ENCODE results near the gene ZNF664.

The ZNF664 gene

DNA sequence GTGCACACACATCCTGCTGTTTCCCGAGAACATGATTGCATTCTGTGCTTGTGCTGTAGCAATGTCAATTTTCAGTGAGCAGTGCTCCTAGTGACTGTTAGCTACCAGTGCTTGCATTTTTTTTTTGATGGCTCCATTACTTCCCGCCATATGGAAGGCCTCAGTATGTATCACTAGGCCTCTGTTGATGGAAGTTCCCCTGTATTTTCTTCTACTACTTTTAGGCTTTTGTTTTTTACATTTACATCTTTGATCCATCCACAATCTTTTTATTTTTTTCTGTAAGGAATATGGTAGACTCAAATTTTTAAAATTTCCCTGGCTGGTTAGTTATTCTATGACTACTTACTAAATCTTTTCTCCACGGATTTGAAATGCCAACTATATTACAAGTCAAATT, 49.1 kb downstream of the ZNF664 start:
- TF ChIP-seq, protein P1, sequence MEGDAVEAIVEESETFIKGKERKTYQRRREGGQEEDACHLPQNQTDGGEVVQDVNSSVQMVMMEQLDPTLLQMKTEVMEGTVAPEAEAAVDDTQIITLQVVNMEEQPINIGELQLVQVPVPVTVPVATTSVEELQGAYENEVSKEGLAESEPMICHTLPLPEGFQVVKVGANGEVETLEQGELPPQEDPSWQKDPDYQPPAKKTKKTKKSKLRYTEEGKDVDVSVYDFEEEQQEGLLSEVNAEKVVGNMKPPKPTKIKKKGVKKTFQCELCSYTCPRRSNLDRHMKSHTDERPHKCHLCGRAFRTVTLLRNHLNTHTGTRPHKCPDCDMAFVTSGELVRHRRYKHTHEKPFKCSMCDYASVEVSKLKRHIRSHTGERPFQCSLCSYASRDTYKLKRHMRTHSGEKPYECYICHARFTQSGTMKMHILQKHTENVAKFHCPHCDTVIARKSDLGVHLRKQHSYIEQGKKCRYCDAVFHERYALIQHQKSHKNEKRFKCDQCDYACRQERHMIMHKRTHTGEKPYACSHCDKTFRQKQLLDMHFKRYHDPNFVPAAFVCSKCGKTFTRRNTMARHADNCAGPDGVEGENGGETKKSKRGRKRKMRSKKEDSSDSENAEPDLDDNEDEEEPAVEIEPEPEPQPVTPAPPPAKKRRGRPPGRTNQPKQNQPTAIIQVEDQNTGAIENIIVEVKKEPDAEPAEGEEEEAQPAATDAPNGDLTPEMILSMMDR (IDR thresholded peaks at IDR 0.05; ENCODE audit: low read depth, low read length): no peak
- no peak for DNase-seq (ENCODE audit: extremely low read depth, low read depth)

DNA sequence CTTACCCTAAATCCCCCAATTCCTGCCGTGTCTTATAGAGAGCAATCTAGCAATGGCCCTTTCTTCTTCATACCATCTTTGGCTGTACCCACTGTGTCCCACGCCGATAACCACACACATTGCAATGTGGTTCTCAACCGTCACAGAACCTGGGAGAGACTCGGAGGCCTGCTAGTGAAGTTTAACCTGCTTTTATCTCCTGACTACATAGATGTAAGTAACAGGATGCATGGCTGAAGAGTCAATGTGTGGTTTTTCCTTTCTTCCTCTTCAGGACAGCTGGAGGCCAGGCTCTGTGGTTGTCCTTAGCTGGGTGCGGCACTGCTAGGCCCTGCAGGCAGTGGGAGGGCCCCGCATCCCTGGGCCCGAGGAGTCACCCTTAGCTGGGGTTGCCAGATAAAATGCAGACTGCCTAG, 51.3 kb downstream of the ZNF664 start:
- no peak for DNase-seq (ENCODE audit: extremely low read depth, low read depth)
- TF ChIP-seq, protein P1 (IDR thresholded peaks at IDR 0.05; ENCODE audit: low read depth, low read length): no peak

DNA sequence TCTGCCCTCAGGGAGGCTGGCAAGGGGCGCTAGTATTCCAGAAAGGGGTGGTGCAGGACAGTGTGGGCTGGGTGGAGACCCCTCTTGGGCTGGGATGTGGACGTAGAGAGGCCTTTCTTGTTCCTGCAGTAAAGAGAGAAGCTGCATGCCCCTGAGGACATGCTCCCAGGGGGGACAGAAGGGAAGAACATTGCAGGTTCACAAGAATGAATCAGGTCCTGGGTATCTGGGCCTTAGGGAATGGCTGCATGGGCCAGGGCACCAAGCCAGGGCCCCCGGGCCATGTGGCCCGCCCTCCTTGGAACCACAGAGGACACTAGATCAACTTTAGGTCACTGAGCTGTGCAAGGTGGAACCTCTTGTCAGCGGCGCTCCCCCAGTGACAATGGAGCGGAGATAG, 51.8 kb downstream of the ZNF664 start:
- TF ChIP-seq, protein P1 (IDR thresholded peaks at IDR 0.05; ENCODE audit: low read depth, low read length): no peak
- DNase-seq (ENCODE audit: extremely low read depth, low read depth): no peak

DNA sequence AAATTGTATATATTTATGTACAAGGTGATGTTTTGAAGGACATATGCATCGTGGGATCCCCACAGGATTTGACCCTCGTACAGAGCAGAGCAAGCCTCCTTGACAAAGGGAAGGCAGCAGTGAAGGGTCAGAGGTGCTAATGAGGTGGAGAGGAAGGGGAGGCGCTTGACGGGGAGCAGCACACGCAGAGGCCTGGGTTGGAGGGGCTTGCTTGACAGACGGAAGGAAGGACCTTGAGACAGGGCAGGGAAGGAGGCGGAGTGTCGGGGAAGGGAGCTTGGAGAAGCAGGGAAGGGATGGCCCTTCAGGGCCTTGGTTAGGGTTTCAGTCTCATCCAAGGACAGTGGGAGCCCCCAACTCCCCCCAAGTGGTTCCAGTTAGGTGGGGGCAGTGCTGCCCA, 52.6 kb downstream of the ZNF664 start:
- no peak for DNase-seq (ENCODE audit: extremely low read depth, low read depth)
- TF ChIP-seq, protein P1 (IDR thresholded peaks at IDR 0.05; ENCODE audit: low read depth, low read length): no peak

DNA sequence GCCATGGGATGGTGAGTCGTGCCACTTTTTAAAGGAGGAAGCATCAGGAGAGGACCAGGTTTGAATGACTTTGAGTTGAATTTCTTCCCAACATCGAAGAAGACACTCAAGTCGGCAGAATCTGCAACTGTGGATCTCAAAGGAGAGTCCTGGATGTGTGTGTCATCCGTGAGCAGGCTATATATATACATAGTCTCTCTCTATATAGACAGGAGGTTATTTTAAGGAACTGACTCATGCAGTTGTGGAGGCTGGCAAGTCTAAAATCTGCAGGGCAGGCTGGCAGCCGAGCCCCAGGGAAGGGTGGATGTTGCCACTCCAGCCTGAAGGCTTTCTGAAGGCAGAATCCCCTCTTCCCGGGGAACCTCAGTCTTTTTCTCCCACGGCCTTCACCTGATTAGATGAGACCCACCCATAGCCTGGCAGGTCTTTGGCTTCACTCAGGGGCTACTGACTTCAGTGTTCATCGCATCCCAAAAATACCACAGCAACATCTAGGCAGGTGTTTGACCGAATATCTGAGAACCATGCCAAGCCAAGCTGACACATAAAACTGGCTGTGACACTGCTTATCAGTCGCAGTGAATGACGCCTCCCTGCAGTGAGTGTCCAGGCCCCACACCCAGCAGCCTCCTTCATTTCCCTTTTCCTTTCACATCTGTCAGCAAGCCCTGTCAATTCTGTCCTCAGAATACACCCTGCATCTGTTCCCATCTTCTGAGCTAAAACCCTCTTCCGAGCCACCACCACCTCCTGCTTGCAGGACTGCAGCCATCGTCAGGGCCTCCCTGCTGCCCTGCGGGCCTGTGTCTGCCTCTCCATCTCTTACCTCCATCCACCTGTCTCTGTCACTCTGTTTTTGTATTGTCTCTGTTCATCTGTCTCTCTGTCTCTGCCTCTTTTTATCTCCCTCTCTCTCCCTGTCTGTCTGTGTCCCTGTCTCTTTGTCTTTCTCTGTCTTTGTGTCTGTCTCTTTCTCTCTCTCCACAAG, 54.0 kb downstream of the ZNF664 start:
- no peak for DNase-seq (ENCODE audit: extremely low read depth, low read depth)
- TF ChIP-seq, protein P1 (IDR thresholded peaks at IDR 0.05; ENCODE audit: low read depth, low read length): no peak

DNA sequence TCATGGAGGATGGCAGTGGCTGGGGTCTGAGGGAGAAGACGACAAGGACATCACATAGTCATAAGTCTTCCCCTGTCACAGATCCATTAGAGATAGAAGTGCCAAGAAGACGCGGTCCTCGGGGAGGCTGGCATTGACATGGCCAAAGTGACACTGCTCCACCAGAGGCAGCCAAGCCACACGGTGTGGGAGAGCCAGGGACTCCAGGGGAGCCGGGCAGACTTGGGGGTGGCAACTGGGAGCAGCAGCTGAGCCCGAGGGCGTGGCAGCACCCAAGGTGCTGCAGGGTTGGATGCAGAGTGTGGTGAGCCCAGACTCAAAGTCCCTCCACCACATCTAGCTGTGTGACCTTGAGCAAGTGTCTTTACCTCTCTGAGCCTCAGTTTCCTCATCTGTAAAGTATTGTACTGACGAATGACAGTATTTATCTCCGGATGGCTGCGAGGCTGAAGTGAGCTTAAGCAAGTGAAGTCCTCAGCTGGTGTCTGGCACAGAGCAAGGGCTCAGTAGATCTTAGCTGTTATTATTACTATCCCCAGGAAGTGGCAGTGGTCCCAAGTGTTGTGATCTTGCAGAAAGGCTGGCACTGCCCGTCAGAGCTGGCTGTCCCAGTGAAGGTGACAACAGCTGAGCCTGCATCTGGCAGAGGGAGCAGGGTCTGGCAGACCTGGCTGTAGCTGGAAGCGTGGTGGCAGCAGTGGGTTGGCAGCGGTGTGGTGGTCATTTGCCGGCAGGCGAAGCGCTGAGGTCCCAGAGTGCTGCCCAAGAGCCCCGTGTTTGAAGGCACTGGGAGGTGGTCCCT, 54.9 kb downstream of the ZNF664 start:
- DNase-seq (ENCODE audit: extremely low read depth, low read depth): no peak
- TF ChIP-seq, protein P1 (IDR thresholded peaks at IDR 0.05; ENCODE audit: low read depth, low read length): no peak

DNA sequence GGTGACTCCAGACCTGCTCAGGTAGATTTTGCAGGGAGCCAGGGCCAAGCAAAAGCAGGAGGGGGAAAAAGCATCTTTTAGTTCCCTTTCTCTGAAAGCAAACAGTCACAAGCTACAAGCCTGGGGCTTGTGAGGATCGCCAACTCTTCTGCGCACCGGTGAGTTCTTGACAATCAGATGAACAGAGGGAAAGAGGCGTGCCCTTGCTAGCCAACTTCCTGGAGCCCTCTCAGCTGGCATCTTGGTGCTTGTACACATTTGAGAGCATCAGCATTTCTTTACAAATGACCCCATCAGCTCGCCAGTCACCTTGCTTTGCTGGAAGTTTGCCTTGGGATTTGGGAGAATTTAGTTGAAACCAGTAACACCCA, 55.5 kb downstream of the ZNF664 start:
- no peak for DNase-seq (ENCODE audit: extremely low read depth, low read depth)
- TF ChIP-seq, protein P1 (IDR thresholded peaks at IDR 0.05; ENCODE audit: low read depth, low read length): no peak

Measured in AG09319 (cell line).